K562 (cell line): Measurements from ENCODE around the gene TAF3. TPM values are rescaled to one million over a fixed set of nuclear protein-coding genes. Genes with fewer than 3 reads are reported as not detected.

ENCODE experiments used
- BCOR ChIP-seq: fragments of 450-650 bp; IDR thresholded peaks from 2 replicates; pipeline ENCODE4 v1.6.1; 2016
- BRD4 ChIP-seq: fragments of 200-600 bp; sonication (generic); IDR thresholded peaks from 2 replicates; pipeline ENCODE4 v1.6.1; 2017; ENCODE audit warnings: inconsistent platforms
- CHD2 ChIP-seq: IDR thresholded peaks from 2 replicates; pipeline ENCODE4 v1.6.1; 2011; ENCODE audit warnings: low read depth, low read length
- CREB3L1 ChIP-seq: fragments of 450-650 bp; IDR thresholded peaks from 2 replicates; pipeline ENCODE4 v1.6.1; 2014; ENCODE audit warnings: low read depth, mild to moderate bottlenecking, moderate library complexity, borderline replicate concordance
- CXXC5 ChIP-seq: fragments of 250-450 bp; sonication (Bioruptor Pico); IDR thresholded peaks from 2 replicates; pipeline ENCODE4 v1.8.0; 2022; ENCODE audit warnings: inconsistent platforms, mild to moderate bottlenecking, moderate library complexity
- EP400 ChIP-seq: fragments of 450-650 bp; IDR thresholded peaks from 2 replicates; pipeline ENCODE4 v1.6.1; 2017; ENCODE audit warnings: antibody characterized with exemption, mild to moderate bottlenecking, moderate library complexity
- GATAD2B ChIP-seq: fragments of 450-650 bp; IDR thresholded peaks from 2 replicates; pipeline ENCODE4 v1.6.1; 2017; ENCODE audit warnings: mild to moderate bottlenecking, borderline replicate concordance
- HCFC1 ChIP-seq: IDR thresholded peaks from 2 replicates; pipeline ENCODE4 v1.6.1; 2012; ENCODE audit warnings: low read depth, low read length, improper control_type of control experiment
- KDM2B ChIP-seq: fragments of 250-450 bp; sonication (Bioruptor Pico); IDR thresholded peaks from 2 replicates; pipeline ENCODE4 v1.8.0; 2021; ENCODE audit warnings: mild to moderate bottlenecking, moderate library complexity
- L3MBTL2 ChIP-seq: fragments of 450-650 bp; IDR thresholded peaks from 2 replicates; pipeline ENCODE4 v1.6.1; 2016; ENCODE audit warnings: mild to moderate bottlenecking, moderate library complexity
- MAZ ChIP-seq, 2 experiments: fragments of 450-650 bp in 1 of 2; sonication (generic) in 1 of 2; formaldehyde crosslinking; IDR thresholded peaks in 1 of 2; conservative IDR thresholded peaks in 1 of 2; 2 replicates each; pipeline versions ENCODE4 v1.4.0 to v1.5.0; 2020; ENCODE audit warnings: mild to moderate bottlenecking in 1 of 2, missing genetic modification reagents in 1 of 2
- MTA3 ChIP-seq: fragments of 450-650 bp; formaldehyde crosslinking; IDR thresholded peaks from 2 replicates; pipeline ENCODE4 v1.6.1; 2017; ENCODE audit warnings: mild to moderate bottlenecking, borderline replicate concordance
- MXI1 ChIP-seq: IDR thresholded peaks from 2 replicates; pipeline ENCODE4 v1.6.1; 2011; ENCODE audit warnings: low read depth, mild to moderate bottlenecking, improper control_type of control experiment, low read length
- NCOA2 ChIP-seq, 2 experiments: fragments of 450-650 bp; IDR thresholded peaks; 2 replicates each; pipeline ENCODE4 v1.6.1; 2018; ENCODE audit warnings: mild to moderate bottlenecking in 2 of 2, moderate library complexity in 1 of 2; ENCODE audit not compliant: partially characterized antibody in 2 of 2
- NR1H2 ChIP-seq: sonication (generic); formaldehyde crosslinking; IDR thresholded peaks from 2 replicates; pipeline ENCODE4 v1.4.0; 2020; ENCODE audit warnings: mild to moderate bottlenecking, missing genetic modification reagents
- NR3C1 ChIP-seq: sonication (generic); formaldehyde crosslinking; IDR thresholded peaks from 2 replicates; pipeline ENCODE4 v1.8.1; 2022; ENCODE audit warnings: missing genetic modification reagents
- PHF20 ChIP-seq: fragments of 450-650 bp; IDR thresholded peaks from 2 replicates; pipeline ENCODE4 v1.6.1; 2018; ENCODE audit not compliant: partially characterized antibody
- PHF8 ChIP-seq: fragments of 200-600 bp; sonication (generic); IDR thresholded peaks from 2 replicates; pipeline ENCODE4 v1.6.1; 2012; ENCODE audit warnings: mixed run types, mild to moderate bottlenecking, inconsistent platforms, low read length, moderate library complexity, borderline replicate concordance
- POLR2AphosphoS2 ChIP-seq: IDR thresholded peaks from 2 replicates; pipeline ENCODE4 v1.6.1; 2012; ENCODE audit warnings: low read length, improper control_type of control experiment
- POLR2H ChIP-seq: IDR thresholded peaks from 2 replicates; pipeline ENCODE4 v1.6.1; 2016; ENCODE audit warnings: missing genetic modification characterization, low read depth, mild to moderate bottlenecking, control low read depth, missing compliant biosample characterization, moderate library complexity
- POLR3A ChIP-seq: IDR thresholded peaks from 2 replicates; pipeline ENCODE4 v1.6.1; 2011; ENCODE audit warnings: borderline replicate concordance, mild to moderate bottlenecking, moderate library complexity; ENCODE audit not compliant: insufficient read length, insufficient read depth; ENCODE audit errors: extremely low read depth
- SIN3A ChIP-seq, 2 experiments: fragments of 150-350 bp in 1 of 2; IDR thresholded peaks; 2 replicates each; pipeline ENCODE4 v1.6.1; 2011 to 2016; ENCODE audit warnings: borderline replicate concordance in 2 of 2, low read depth in 2 of 2, low read length in 2 of 2, mild to moderate bottlenecking in 2 of 2, moderate library complexity in 2 of 2; ENCODE audit not compliant: control insufficient read depth in 1 of 2
- SMAD1 ChIP-seq: fragments of 150-350 bp; IDR thresholded peaks from 2 replicates; pipeline ENCODE4 v1.6.1; 2014; ENCODE audit warnings: low read length, low read depth; ENCODE audit not compliant: partially characterized antibody
- SP2 ChIP-seq: IDR thresholded peaks from 2 replicates; pipeline ENCODE4 v1.6.1; 2011; ENCODE audit warnings: mild to moderate bottlenecking, low read depth, low read length, moderate library complexity; ENCODE audit not compliant: poor library complexity, severe bottlenecking; ENCODE audit errors: extremely low read depth
- TARDBP ChIP-seq: fragments of 450-650 bp; IDR thresholded peaks from 2 replicates; pipeline ENCODE4 v1.6.1; 2016
- TBP ChIP-seq: optimal IDR thresholded peaks from 2 replicates; pipeline ENCODE3; 2011; ENCODE audit warnings: low read depth, low read length, improper control_type of control experiment
- XRCC5 ChIP-seq: fragments of 200-400 bp; formaldehyde crosslinking; IDR thresholded peaks from 2 replicates; pipeline ENCODE4 v1.6.1; 2017; ENCODE audit warnings: low read depth, mild to moderate bottlenecking, low read length
- YBX1 ChIP-seq: fragments of 450-650 bp; IDR thresholded peaks from 2 replicates; pipeline ENCODE4 v1.7.1; 2016; ENCODE audit warnings: mild to moderate bottlenecking
- ZBTB1 ChIP-seq: sonication (generic); formaldehyde crosslinking; IDR thresholded peaks from 2 replicates; pipeline ENCODE4 v1.8.1; 2023; ENCODE audit warnings: missing genetic modification reagents, low read depth, mild to moderate bottlenecking, borderline replicate concordance
- ZNF224 ChIP-seq: sonication (generic); formaldehyde crosslinking; IDR thresholded peaks from 2 replicates; pipeline ENCODE4 v1.8.0; 2022; ENCODE audit warnings: mild to moderate bottlenecking, missing genetic modification reagents
- polyA plus RNA-seq, 8 experiments: library from polyadenylated mRNA; depleted of rRNA in 4 of 8; stranded (reverse) in 5 of 8; unstranded in 3 of 8; fragments of >200 nt; fragmentation: Nextera tagmentation in 2 of 8; fragmentation: Illumina TruSeq in 1 of 8; extraction: Ambion mirVana in 2 of 8; extraction: Trizol in 1 of 8; gene quantifications; 2 replicates each; pipeline versions ENCODE4 v1.2.1 to v1.2.3, GENCODE V29; 2011 to 2014; ENCODE audit warnings: inconsistent platforms in 1 of 8, missing spikeins in 1 of 8
- total RNA-seq, 7 experiments: library from RNA; depleted of rRNA in 6 of 7; stranded (reverse); fragments of >200 nt in 6 of 7; fragmentation: Illumina TruSeq in 2 of 7; extraction: Trizol in 2 of 7; gene quantifications; 2 replicates each; pipeline versions ENCODE4 v1.2.1 to v1.2.3, GENCODE V29; 2011 to 2021; ENCODE audit warnings: low replicate concordance in 1 of 7

The TAF3 gene
- total and polyA plus RNA-seq, 9 of the 15 experiments (the other 6 are each of a cell fraction or from before 2014, with no cell fraction given) = 1.5 to 9.9 (median 4.1) TPM

GRCh38 chr10:7787857-7788638 lies 30.3 kb upstream of the TAF3 start, which contains the start of the genes ATP5F1C and KIN (continued):
- TF ChIP-seq MAZ (CRISPR knock-in tag; conservative IDR thresholded peaks at IDR 0.05 in 1 of 2, IDR thresholded peaks at IDR 0.05 in 1 of 2) (peak; percentile 73 to 81; a peak in 3 of 4 replicates), TBP (peak; percentile 70), NR1H2 (CRISPR knock-in tag) (no peak), POLR2AphosphoS2 (peak; percentile 23; the same call in 1 of the 2 replicates), NR3C1 (CRISPR knock-in tag) (peak; percentile 87; the same call in 1 of the 2 replicates), BCOR (0 out of 2 replicates have a peak, but pooled peaks have one; percentile 19), L3MBTL2 (peak; percentile 56), TARDBP (no peak), PHF8 (peak; percentile 98), SP2 (peak; percentile 28), NCOA2 (IDR thresholded peaks at IDR 0.05; ENCODE audit: partially characterized antibody in 2 of 2) (no peak), EP400 (peak; percentile 80), POLR3A (no peak), GATAD2B (no peak), BRD4 (peak; percentile 71; the same call in 1 of the 2 replicates), KDM2B (CRISPR knock-in tag) (no peak), YBX1 (no peak), MTA3 (peak; percentile 15; the same call in 1 of the 2 replicates), CHD2 (peak; percentile 99), PHF20 (peak; percentile 59), SIN3A (IDR thresholded peaks at IDR 0.05; ENCODE audit: borderline replicate concordance in 2 of 2, control insufficient read depth in 1 of 2, low read depth in 2 of 2, low read length in 2 of 2) (peak; percentile 53 to 89; a peak in 2 of 4 replicates), POLR2H (tag) (peak; percentile 70), CREB3L1 (peak; percentile 84; the same call in 1 of the 2 replicates), MXI1 (0 out of 2 replicates have a peak, but pooled peaks have one; percentile 34), XRCC5 (no peak), ZBTB1 (CRISPR knock-in tag) (peak; percentile 60; the same call in 1 of the 2 replicates), HCFC1 (peak; percentile 30; the same call in 1 of the 2 replicates), SMAD1 (peak; percentile 55), CXXC5 (CRISPR knock-in tag) (peak; percentile 38), ZNF224 (no peak)
